ENCODE data around the gene ELF1. TPM values are rescaled to one million over a fixed set of nuclear protein-coding genes. Genes with fewer than 3 reads are reported as not detected.
"Not testable (repeated sequence)": the region's sequence is repeated elsewhere in the genome, so short reads cannot be mapped to it uniquely, and the experiment has no call there.

The ELF1 gene
- total and polyA plus RNA-seq, 2 experiments from 2014 or later, result 39.4 to 91.1 TPM

DNA sequence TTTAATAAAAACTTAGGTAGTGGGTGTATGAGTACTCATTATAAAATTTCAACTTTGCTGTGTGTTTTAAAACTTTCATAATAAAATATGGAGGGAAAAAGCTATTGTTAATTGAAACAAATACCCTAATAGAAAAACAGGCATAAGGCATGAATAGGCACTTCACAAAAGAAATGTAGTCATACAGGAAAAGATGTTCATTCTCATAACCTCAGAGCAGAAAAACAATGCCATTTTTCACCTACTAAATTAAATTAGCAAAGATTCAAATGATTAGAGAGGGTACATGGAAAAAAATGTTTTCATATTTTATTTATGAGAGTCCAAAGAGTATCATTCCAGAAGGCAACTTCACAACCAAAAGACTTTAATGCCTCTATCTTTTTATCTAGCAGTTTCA, 20.6 kb upstream of the ELF1 start:
- no peaks in the 10 kb centered on the region for H3K4me1 ChIP-seq (ENCODE audit: insufficient read depth)
- no peaks in the 10 kb centered on the region for H3K9me2 ChIP-seq (replicated peaks; ENCODE audit: insufficient read depth)
- H3K4me2 ChIP-seq, result no peak overlapping the region
- H3K9me3 ChIP-seq (ENCODE audit: low read depth), result no peaks in the 10 kb centered on the region
- H3K4me3 ChIP-seq, result no peak overlapping the region
- TF ChIP-seq EZH2 (IDR thresholded peaks at IDR 0.05; ENCODE audit: borderline replicate concordance), result no peak
- TF ChIP-seq EZH2phosphoT487 (IDR thresholded peaks at IDR 0.05; ENCODE audit: low read depth, severe bottlenecking, unreplicated experiment), result no peak
- TF ChIP-seq, protein P1, sequence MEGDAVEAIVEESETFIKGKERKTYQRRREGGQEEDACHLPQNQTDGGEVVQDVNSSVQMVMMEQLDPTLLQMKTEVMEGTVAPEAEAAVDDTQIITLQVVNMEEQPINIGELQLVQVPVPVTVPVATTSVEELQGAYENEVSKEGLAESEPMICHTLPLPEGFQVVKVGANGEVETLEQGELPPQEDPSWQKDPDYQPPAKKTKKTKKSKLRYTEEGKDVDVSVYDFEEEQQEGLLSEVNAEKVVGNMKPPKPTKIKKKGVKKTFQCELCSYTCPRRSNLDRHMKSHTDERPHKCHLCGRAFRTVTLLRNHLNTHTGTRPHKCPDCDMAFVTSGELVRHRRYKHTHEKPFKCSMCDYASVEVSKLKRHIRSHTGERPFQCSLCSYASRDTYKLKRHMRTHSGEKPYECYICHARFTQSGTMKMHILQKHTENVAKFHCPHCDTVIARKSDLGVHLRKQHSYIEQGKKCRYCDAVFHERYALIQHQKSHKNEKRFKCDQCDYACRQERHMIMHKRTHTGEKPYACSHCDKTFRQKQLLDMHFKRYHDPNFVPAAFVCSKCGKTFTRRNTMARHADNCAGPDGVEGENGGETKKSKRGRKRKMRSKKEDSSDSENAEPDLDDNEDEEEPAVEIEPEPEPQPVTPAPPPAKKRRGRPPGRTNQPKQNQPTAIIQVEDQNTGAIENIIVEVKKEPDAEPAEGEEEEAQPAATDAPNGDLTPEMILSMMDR (IDR thresholded peaks at IDR 0.05; ENCODE audit: poor library complexity), result no peak
- no peak for DNase-seq (ENCODE audit: low spot score)
- no peak overlapping the region for H2AFZ ChIP-seq
- no peaks in the 10 kb centered on the region for H3K27me3 ChIP-seq
- H3K79me2 ChIP-seq, result peaks cover 84% of the 10 kb centered on the region
- no peak overlapping the region for H3K27ac ChIP-seq
- no peaks in the 10 kb centered on the region for H3K36me3 ChIP-seq (replicated peaks; ENCODE audit: insufficient read depth, low read depth)
- peaks cover 7% of the 10 kb centered on the region for H4K20me1 ChIP-seq (ENCODE audit: insufficient read depth, poor library complexity, severe bottlenecking)

DNA sequence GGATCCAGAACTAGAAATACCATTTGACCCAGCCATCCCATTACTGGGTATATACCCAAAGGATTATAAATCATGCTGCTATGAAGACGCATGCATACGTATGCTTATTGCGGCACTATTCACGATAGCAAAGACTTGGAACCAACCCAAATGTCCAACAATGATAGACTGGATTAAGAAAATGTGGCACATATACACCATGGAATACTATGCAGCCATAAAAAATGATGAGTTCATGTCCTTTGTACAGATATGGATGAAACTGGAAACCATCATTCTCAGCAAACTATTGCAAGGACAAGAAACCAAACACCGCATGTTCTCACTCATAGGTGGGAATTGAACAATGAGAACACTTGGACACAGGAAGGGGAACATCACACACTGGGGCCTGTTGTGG, 17.4 kb upstream of the ELF1 start:
- peaks cover 24% of the 10 kb centered on the region for H4K20me1 ChIP-seq (ENCODE audit: insufficient read depth, poor library complexity, severe bottlenecking)
- not testable (repeated sequence) for H3K27ac ChIP-seq; H3K9me2 ChIP-seq (replicated peaks; ENCODE audit: insufficient read depth); H3K36me3 ChIP-seq (replicated peaks; ENCODE audit: insufficient read depth, low read depth); H3K4me3 ChIP-seq; H2AFZ ChIP-seq; H3K4me2 ChIP-seq; H3K9me3 ChIP-seq (ENCODE audit: low read depth); H3K4me1 ChIP-seq (ENCODE audit: insufficient read depth); H3K27me3 ChIP-seq; DNase-seq (ENCODE audit: low spot score)
- H3K79me2 ChIP-seq, result peaks cover 96% of the 10 kb centered on the region
- 95% methylated on average over 5 of the region's 5 CpGs for WGBS (ENCODE audit: low lambda C conversion rate, missing lambda C conversion rate)

GRCh38 chr13:41034881-41035280, 15.8 kb upstream of the ELF1 start:
- peaks cover 24% of the 10 kb centered on the region for H4K20me1 ChIP-seq (ENCODE audit: insufficient read depth, poor library complexity, severe bottlenecking)
- H3K36me3 ChIP-seq (replicated peaks; ENCODE audit: insufficient read depth, low read depth), result no peaks in the 10 kb centered on the region
- H3K27me3 ChIP-seq, result no peaks in the 10 kb centered on the region
- H3K27ac ChIP-seq, result no peak overlapping the region
- no peak overlapping the region for H3K4me2 ChIP-seq
- no peaks in the 10 kb centered on the region for H3K9me3 ChIP-seq (ENCODE audit: low read depth)
- WGBS (ENCODE audit: low lambda C conversion rate, missing lambda C conversion rate), result 92% methylated on average over 5 of the region's 5 CpGs
- no peak overlapping the region for H2AFZ ChIP-seq
- H3K4me3 ChIP-seq, result no peak overlapping the region
- H3K79me2 ChIP-seq, result peaks cover 98% of the 10 kb centered on the region
- no peaks in the 10 kb centered on the region for H3K9me2 ChIP-seq (replicated peaks; ENCODE audit: insufficient read depth)
- no peaks in the 10 kb centered on the region for H3K4me1 ChIP-seq (ENCODE audit: insufficient read depth)
- TF ChIP-seq EZH2 (IDR thresholded peaks at IDR 0.05; ENCODE audit: borderline replicate concordance), result no peak
- TF ChIP-seq, protein P1 (IDR thresholded peaks at IDR 0.05; ENCODE audit: poor library complexity), result no peak
- no peak for TF ChIP-seq EZH2phosphoT487 (IDR thresholded peaks at IDR 0.05; ENCODE audit: low read depth, severe bottlenecking, unreplicated experiment)
- DNase-seq (ENCODE audit: low spot score), result no peak

DNA sequence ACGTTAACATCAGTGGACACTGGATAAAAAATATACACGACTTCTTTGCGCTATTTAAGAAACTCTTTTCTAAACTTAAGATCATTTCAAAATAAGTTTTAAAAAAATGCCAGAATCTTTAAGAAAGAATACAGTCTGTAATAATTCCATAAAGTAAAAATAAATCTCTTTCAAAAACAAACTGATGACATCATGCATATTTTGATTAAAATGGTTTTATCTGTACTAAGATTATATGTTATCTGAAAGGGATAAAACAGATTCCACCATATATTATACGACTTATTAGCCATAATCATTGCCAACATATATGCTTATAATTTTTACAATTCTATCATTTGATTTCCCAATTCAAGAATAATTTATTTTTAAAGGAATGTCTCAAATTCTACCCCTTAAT, 15.3 kb upstream of the ELF1 start:
- Histone ChIP-seq H3K4me3 (no peak overlapping the region), H3K9me2 (replicated peaks; ENCODE audit: insufficient read depth) (no peaks in the 10 kb centered on the region), H3K36me3 (replicated peaks; ENCODE audit: insufficient read depth, low read depth) (no peaks in the 10 kb centered on the region), H3K27me3 (no peaks in the 10 kb centered on the region), H4K20me1 (ENCODE audit: insufficient read depth, poor library complexity, severe bottlenecking) (peaks cover 24% of the 10 kb centered on the region), H3K4me1 (ENCODE audit: insufficient read depth) (no peaks in the 10 kb centered on the region), H3K79me2 (peaks cover 98% of the 10 kb centered on the region), H3K4me2 (no peak overlapping the region), H2AFZ (no peak overlapping the region), H3K27ac (no peak overlapping the region), H3K9me3 (ENCODE audit: low read depth) (no peaks in the 10 kb centered on the region)
- DNase-seq (ENCODE audit: low spot score), result no peak
- TF ChIP-seq, protein P1 (IDR thresholded peaks at IDR 0.05; ENCODE audit: poor library complexity), result no peak
- TF ChIP-seq EZH2 (IDR thresholded peaks at IDR 0.05; ENCODE audit: borderline replicate concordance), result no peak
- no peak for TF ChIP-seq EZH2phosphoT487 (IDR thresholded peaks at IDR 0.05; ENCODE audit: low read depth, severe bottlenecking, unreplicated experiment)
- 94% methylated on average over 4 of the region's 4 CpGs for WGBS (ENCODE audit: low lambda C conversion rate, missing lambda C conversion rate)
